ENCODE data around the gene CNTNAP2.
"Not testable (repeated sequence)": the region's sequence is repeated elsewhere in the genome, so short reads cannot be mapped to it uniquely, and the experiment has no call there.

Gene CNTNAP2

DNA sequence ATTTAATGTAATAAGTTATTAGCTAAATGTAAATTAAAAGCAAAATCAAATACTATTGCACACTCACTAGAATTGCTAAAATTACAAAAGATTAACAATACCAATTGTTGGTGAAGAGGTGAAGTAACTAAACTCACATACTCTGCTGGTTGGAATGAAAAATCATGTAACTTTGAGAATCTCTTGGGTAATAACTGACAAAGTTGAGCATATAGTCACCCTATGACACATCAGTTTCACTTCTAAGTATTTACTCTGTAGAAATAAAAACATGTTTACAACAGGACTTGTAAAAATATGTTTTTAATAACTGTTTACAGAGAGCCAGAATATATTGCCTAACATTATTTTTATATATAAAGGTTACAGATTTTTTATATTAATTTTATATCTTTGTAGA, 33.6 kb downstream of the CNTNAP2 start:
- no peak for DNase-seq (ENCODE audit: low spot score)

DNA sequence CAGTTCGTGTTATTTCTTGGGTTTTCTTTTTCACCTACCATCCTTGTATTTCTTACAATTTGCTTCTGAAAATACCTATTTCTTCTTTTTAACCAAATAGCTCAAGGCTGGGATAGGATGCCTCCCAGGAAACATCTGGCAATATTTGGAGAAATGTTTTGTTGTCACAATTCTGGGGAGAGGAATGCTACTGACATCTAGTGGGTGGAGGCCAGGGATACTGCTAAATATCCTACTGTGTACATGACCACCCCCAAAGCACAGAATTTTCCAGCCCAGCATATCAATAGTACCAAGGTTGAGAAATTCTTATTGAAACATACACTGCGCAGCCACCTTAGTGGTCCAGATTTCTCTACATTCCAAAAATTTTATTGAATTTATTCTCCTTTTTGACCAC, 55.5 kb downstream of the CNTNAP2 start:
- DNase-seq (ENCODE audit: low spot score): no peak

DNA sequence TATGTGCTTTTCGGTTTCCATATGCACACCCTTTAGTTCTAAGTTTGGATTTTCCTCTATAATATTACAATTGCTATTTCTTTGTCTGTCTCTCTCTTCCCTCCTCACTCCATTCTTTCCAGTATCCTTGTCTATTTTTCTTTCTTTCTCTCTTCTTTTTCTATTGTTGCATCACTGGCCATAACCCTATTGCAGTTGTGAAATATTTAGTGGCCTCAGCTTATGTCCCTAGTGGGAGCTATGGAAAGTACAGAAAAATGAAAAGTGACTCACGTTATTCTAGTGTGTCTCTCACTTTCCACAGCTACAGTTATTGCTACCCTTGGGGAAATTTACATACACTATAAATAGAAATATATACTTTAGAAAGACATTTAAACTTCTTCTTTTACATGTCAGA, 59.1 kb downstream of the CNTNAP2 start:
- no peak for DNase-seq (ENCODE audit: low spot score)

DNA sequence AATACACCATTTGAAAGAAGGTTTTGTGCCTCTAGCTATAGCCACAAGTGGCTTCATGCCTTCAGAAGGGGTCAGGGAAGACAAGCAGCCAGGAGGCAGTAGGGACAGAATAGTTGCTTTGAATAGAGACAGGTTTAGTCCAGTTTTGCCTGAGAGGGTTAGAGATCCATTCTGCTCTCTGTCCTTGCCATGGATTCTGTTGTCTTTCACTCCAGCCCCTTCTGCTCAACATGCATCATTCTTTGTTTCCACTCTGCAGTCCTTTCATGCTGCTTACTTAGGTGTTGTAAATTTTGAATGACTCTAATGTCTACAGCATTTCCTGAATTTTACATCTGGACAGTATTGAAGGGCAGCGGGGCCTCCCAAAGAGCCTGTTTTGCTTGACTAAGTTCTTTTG, 60.3 kb downstream of the CNTNAP2 start:
- DNase-seq (ENCODE audit: low spot score): no peak

DNA sequence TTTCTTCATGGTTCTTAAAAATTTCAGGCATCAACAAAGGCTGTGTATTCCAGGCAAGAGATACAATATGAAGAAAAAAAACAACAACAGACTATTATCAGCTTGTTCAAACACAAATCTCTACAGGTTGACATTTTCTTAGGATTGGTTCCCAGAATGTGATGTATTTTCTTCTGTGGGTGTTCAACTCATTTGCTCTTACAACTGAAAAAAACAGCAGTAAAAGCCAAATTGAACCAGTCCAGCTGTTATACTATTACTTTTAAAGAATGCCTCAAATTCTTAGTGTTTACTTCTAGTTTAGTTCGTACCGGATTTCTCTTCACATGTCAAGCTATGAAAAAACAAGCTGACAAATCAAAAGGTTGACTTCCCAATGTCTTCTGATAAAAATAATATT, 60.7 kb downstream of the CNTNAP2 start:
- DNase-seq (ENCODE audit: low spot score): no peak

DNA sequence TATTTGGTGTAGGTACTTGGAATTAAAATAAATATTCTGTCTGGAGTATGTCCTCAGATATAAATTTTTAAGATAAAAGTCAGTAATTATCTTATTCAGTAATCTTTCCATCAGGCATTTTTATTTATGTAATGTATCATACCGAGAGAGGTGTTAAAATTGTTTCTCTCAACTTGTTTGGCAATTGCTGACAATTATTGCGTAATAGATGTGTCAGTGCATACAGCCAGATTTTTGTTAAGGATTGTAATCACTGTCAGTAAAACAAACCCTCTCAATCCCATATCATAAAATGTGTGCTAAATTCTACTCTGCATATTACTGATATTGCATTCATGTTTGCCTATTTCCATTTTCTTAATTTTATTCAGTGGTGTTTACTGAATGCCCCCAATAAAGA, 69.2 kb downstream of the CNTNAP2 start:
- DNase-seq (ENCODE audit: low spot score): no peak

DNA sequence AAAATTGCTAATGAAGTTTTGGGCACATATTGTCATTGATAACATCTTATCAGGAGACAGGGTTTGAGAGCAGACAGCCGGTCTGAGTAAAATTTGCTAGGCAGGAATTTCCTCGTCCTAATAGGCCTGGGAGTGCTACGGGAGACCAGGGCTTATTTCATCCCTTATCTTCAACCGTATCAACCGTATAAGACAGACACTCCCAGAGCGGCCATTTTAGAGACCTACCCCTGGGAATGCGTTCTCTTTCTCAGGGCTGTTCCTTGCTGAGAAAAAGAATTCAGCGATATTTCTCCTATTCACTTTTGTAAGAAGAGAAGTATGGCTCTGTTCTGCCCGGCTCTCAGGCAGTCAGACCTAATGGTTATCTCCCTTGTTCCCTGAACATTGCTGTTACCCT, 74.8 kb downstream of the CNTNAP2 start:
- not testable (repeated sequence) for DNase-seq (ENCODE audit: low spot score)

DNA sequence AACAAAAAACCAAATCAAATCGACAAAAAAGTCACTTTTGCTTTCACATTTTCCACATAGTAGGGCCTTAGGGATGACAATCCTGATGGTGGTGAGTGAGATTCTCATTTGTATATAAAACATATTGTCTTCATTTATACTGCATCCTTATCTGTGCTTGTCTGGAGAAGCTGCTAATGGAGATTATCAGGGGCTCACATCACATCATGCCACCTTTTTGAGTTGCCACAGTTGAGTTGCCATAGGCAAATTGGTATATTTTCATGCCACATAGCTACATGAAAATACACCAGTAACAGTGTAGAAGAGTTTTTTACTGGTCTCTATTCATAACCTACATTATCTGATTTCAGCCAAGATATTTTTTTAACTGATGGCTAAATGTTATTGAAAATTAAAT, 85.3 kb downstream of the CNTNAP2 start:
- no peak for DNase-seq (ENCODE audit: low spot score)

DNA sequence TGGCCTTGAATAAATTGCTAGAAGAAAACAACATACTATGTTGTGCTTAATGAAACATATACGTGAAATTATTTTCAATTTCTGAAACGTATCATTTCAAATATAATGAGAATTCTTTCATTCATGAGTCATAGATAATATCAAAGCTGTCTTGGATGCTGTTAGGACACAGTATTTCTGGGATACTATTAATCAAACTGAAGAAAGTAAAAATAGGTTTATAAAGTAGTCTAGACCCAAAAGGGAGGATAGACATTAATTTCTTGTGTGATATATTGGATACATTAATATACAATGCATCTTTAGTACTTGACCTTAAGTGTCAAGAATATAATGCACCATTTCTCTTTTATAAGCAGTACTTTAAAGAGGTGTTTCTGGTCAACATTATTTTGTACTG, 89.7 kb downstream of the CNTNAP2 start:
- DNase-seq (ENCODE audit: low spot score): no peak

DNA sequence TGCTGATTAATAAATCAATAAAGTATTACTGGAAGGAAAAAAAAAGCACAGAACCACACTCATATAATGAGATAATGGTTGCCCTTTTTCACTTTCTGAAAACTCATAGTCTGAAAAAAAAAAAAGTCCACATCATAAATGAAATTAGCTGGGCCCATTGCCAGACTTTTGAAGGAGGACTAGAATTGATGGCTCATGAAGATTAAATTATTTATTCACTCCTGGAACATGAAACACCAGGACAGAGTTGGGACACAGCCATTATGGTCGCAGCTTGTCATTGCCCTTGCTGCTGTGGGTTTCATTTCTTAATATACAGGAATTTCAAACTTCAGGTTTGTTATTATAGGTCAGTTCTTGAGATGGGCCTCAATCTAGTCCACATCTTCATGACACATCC, 91.9 kb downstream of the CNTNAP2 start:
- no peak for DNase-seq (ENCODE audit: low spot score)

DNA sequence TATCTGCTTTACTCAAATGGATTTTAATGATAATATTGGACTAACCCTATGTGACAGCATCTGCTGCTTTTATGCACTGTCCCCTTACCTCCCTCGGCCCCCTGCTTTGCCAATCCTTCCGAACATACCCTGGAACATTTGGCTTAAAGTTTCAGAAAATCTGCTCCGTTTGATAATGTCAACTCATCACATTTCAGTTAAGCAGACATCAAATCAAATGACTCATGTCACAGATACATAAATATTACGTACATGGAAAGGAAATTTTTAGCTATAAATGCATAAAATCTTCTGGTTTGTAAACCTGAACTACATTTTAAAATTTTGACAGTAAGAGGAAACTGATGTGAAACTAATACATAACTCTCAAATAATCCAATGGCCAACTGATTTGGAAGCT, 98.2 kb downstream of the CNTNAP2 start:
- DNase-seq (ENCODE audit: low spot score): no peak

DNA sequence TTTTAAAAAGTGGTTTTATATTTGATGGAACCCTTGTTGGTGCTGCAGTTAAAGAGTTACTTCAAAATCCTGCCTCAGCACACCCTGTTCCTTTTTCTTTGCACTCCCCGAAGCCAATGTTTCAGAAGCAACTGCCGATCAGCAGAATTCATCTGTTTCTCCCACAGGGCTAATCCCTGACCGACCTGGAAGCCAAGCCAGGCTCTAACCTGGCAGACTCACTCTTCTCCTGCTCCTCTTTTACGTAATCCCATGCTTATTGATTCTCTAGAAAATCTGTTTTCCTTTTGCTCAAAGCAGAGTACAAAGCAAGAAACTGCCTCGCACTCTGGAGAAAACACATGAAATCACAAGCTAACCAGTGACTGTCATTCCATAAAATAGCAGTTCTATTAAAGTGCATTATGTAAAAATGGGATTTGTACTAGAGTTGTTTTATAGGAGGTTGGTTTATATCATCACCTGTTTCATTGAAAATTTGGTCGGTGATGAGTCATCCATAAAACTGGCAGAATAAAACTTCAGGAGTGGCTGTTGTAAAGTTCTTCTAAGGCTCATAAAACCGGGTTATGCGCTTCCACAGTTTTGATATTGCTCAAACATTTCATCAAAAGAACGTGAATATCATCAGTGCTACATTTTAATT, 99.9 kb downstream of the CNTNAP2 start:
- no peak for DNase-seq (ENCODE audit: low spot score)

DNA sequence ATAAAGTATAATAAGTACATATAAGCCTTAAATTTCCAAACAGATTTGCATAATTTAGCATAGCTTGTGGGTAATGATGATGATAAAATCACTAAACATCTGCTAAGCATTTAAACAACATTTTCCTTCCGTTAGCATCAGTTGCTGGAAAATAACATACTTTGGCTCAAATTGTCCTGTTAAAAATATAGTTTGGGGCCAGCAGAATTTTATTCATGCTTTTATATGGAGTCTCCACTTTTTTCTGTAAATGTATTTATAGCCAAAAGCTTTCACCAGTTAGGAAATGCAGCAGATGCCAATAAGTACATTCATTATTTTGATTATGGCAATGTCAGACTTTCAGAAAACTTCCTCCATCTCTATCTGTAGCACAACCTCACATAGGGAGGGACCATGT, 107.2 kb downstream of the CNTNAP2 start:
- DNase-seq (ENCODE audit: low spot score): no peak

DNA sequence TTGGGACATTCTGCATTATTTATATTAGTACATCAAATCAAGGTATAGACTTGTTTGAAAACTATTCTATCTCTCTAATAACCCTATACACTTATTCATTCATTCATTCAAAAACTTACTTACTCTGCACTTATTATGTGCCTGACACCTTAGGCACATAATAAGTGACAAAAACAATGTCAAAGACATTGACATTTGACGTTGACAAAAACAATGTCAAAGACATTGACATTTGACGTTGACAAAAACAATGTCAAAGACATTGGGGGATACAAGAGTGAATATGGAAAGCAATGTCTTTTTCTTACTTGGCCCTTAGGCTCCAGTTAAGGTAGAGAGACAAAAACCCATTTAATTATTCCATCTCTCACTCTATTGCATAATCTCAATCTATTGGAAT, 116.0 kb downstream of the CNTNAP2 start:
- DNase-seq (ENCODE audit: low spot score): no peak

DNA sequence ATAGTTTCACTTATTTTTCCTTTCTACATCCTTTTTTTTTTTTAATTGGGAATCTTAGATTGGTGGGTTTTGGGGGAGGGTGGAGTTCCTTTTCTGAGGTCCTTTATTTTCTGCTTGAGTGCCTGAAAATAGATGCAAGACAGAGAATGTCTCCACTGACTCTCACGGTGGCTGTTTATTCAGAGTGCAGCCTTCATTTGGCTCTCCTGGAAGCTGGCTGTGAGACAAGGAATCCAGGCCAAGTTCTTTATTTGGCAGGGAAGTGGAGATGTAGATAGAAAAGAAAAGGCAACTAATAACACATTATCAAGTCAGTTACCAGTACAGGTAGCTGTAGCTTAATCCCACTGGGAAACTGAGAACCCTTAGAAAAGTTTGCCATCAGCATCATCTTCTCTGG, 118.6 kb downstream of the CNTNAP2 start:
- no peak for DNase-seq (ENCODE audit: low spot score)

DNA sequence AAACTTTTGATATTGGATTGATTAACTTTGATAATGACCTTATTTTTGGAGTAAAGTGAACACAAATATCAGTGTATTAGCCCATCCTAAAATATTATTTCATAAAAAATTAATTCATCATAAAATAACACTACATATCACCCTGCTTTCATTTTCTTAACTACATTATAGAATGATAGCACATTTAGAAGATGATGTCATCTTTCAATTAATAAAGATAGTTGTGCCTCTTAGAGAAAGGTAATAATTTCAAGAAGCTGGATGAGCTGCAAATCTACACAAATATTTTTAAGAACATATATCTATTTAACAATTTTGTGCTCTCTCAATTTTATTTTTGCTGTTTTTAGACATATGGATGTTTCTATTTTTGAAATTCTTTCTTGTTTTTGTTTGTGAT, 126.1 kb downstream of the CNTNAP2 start:
- DNase-seq (ENCODE audit: low spot score): no peak

DNA sequence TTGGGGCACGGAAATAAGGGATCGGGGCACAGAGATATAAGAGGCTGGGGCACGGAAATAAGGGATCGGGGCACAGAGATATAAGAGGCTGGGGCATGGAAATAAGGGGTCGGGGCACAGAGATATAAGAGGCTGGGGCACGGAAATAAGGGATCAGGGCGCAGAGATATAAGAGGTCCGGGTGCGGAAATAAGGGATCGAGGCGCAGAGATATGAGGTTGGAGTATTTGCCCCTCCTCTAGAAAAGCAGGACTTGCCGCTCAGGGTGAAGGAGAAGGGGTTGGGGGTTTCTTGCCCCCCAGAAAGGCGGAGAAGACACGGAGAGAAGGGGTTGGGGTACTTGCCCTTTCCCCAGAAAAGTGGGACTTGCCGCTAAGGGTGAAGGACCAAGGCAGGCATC, 131.4 kb downstream of the CNTNAP2 start:
- not testable (repeated sequence) for DNase-seq (ENCODE audit: low spot score)

DNA sequence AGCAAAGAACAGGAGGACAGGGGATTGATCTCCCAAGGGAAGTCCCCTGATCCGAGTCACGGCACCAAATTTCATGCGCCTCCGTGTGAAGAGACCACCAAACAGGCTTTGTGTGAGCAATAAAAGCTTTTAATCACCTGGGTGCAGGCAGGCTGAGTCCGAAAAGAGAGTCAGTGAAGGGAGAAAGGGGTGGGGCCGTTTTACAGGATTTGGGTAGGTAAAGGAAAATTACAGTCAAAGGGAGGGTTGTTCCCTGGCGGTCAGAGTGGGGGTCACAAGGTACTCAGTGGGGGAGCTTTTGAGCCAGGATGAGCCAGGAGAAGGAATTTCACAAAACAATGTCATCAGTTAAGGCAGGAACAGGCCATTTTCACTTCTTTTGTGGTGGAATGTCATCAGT, 132.1 kb downstream of the CNTNAP2 start:
- DNase-seq (ENCODE audit: low spot score): not testable (repeated sequence)

DNA sequence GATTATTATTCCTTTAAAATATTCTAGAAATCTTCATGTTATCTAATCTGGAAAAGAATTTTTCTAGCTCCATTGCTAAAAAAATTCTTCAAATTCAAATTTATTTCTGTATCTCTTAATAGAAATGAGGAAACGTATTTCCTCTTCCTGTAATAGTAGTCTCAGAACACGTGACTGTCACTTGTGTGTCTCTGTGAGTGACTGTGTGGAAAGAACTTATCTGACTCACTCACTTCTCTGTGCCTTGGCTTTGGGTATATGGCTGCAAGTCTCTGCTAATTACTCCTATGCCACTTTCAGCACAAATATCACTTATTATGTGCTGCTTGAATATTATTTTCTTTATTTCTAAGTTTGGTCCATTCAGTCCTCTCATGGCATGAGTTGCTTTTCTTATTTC, 132.7 kb downstream of the CNTNAP2 start:
- DNase-seq (ENCODE audit: low spot score): no peak

DNA sequence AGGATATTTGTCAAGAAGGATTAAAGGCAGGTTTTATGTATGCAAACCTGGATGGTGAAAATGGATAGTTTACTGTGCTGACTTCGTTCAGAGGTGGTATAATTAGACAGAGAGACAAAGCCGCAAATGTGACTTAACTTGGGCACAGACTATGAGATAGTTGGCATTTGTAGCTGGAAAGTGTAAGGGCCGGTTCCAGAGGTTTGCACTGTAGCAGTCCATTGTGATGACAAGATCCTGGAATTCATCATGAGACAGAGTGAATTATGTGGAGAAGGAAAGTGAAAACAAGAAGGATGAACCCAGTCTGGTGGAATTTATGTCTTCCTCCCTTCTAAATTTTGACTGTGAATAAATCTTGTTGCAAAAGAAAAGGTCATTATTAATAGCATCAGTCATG, 139.0 kb downstream of the CNTNAP2 start:
- no peak for DNase-seq (ENCODE audit: low spot score)

DNA sequence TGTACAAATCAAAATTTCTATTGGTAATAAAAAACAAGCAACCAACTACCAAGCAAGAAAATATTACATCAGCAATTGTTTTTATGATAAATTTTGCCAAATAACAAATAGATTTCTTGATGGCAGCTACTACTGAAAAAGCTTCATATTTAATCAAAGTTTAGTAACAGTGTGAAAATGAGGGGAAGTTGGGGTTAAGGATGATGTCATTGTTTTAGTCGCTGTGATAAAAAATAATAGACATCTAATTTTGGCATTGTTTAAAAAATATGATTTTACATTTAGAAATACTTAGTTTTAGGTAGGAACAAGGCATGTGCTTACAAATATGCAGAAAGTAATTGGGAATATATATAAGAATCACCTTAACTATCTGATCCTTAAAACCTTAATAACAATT, 145.9 kb downstream of the CNTNAP2 start:
- DNase-seq (ENCODE audit: low spot score): no peak

DNA sequence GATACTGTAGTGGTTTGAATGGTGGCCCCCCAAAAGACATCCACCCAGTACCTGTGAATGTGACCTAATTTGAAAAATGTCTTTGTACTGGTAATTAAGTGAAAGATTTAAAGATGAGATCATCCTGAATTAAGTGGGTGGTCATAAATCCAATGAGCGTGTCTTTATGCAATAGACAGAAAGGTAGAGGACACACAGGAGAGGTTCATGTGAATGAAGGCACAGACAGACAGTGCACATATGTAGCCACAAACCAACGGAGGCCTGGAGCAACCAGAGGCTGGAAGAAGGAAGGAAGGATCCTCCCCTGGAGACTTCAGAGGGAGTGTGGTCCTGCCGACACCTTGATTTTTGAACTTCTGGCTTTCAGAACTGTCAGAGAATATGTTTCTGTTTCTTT, 160.3 kb downstream of the CNTNAP2 start:
- DNase-seq (ENCODE audit: low spot score): no peak

DNA sequence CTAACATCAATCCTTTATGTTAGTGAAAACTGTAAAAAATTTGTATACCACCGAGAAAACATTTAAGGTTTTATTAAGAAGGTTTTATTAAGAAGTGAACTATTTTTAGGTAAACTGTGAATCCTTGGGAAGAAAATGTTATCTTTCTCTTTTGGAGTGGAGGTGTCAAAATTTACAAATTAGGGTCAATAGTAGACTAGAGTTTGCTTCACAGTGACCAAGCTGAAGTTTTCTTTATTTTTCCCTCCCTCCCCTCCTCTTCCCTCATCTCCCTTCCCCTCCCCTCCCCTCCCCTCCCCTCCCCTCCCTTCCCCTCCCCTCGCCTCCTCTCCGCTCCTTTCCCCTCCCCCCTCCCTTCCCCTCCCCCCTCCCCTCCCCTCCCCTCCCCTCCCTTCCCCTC, 168.8 kb downstream of the CNTNAP2 start:
- DNase-seq (ENCODE audit: low spot score): no peak

DNA sequence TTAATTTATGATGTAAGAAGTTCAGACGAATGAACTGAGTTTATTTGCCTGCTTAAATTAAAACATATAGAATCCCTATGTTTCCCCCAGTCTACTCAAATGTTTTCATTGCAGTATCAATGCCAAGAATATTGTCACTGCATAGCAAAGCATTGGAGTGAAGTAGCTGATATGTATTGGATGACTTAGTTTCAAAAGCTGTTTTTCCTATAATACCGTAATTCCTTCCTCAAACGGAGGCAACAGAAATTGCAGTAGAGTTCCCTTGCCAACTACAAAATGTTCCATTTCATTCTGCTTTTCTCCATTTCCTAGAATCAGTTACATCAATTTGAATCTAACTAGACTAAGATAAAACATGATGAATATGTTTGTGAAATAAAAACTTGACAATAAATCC, 174.1 kb downstream of the CNTNAP2 start:
- DNase-seq (ENCODE audit: low spot score): no peak

DNA sequence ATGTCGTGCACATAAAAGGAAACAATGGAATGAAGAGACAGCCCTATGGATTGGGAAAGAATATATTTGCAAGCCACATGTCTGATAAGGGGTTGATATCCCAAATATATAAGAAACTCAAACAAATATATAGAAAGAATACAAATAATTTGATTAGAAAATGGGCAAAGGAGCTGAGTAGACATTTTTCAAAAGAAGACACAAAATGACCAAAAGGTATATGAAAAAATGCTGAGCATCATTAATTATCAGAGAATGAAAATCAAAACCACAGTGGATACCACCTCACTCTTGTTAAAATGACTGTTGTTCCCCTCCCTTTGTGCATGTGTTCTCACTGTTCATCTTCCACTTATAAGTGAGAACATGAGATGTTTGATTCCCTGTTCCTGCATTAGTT, 175.3 kb downstream of the CNTNAP2 start:
- DNase-seq (ENCODE audit: low spot score): no peak

Measured in hepatic stellate cell (primary cell).